NCI-H446 treated with DMSO at 0.1 percent for 48 hours (cell line): ENCODE results near the gene FBXO34.
"Not testable (repeated sequence)": the region's sequence is repeated elsewhere in the genome, so short reads cannot be mapped to it uniquely, and the experiment has no call there.

Experiments used
- DNase-seq: peaks from one replicate; lab custom pipeline; 2025; lab: John Stamatoyannopoulos, UW

The FBXO34 gene

GRCh38 chr14:55309761-55310365, 38.6 kb downstream of the FBXO34 start:
- DNase-seq = no peak

GRCh38 chr14:55312379-55313030, 41.3 kb downstream of the FBXO34 start:
- DNase-seq = not testable (repeated sequence)

GRCh38 chr14:55313480-55313879, 42.3 kb downstream of the FBXO34 start:
- no peak for DNase-seq

- no peak for DNase-seq
These were observed 43.2 kb downstream of the FBXO34 start for GRCh38 chr14:55314449-55314848.

GRCh38 chr14:55316564-55316963, 45.3 kb downstream of the FBXO34 start:
- DNase-seq = no peak

- no peak for DNase-seq
These were observed 46.5 kb downstream of the FBXO34 start for GRCh38 chr14:55317542-55318306.

GRCh38 chr14:55318694-55319093, 47.5 kb downstream of the FBXO34 start:
- DNase-seq = no peak

- DNase-seq = no peak
These were observed 52.7 kb downstream of the FBXO34 start for GRCh38 chr14:55323910-55324309.

- DNase-seq = no peak
These were observed 53.6 kb downstream of the FBXO34 start for GRCh38 chr14:55324812-55325211.

- no peak for DNase-seq
These were observed 56.0 kb downstream of the FBXO34 start for GRCh38 chr14:55327179-55327578.

- no peak for DNase-seq
These were observed 57.1 kb downstream of the FBXO34 start for GRCh38 chr14:55328317-55328716.

GRCh38 chr14:55329999-55330710, 58.9 kb downstream of the FBXO34 start:
- no peak for DNase-seq

- no peak for DNase-seq
These were observed 61.7 kb downstream of the FBXO34 start for GRCh38 chr14:55332654-55333570.

- DNase-seq = no peak
These were observed 62.7 kb downstream of the FBXO34 start for GRCh38 chr14:55333711-55334485.

GRCh38 chr14:55336162-55336561, 64.9 kb downstream of the FBXO34 start:
- DNase-seq = no peak

GRCh38 chr14:55336691-55337090, 65.5 kb downstream of the FBXO34 start:
- no peak for DNase-seq

- DNase-seq = no peak
These were observed 68.5 kb downstream of the FBXO34 start for GRCh38 chr14:55339770-55340169.

GRCh38 chr14:55340482-55340881, 69.3 kb downstream of the FBXO34 start:
- no peak for DNase-seq

- DNase-seq = no peak
These were observed 70.6 kb downstream of the FBXO34 start for GRCh38 chr14:55341781-55342180.

- DNase-seq = not testable (repeated sequence)
These were observed 73.5 kb downstream of the FBXO34 start for GRCh38 chr14:55344582-55345163.
